ENCODE measurements around the gene IQCF6.
"Not testable (repeated sequence)": the region's sequence is repeated elsewhere in the genome, so short reads cannot be mapped to it uniquely, and the experiment has no call there.

IQCF6 gene

GRCh38 chr3:51779137-51779536 lies at the start of gene IQCF6:
IQCF6 (minus strand) TSS chr3:51779237; CDS start chr3:51779224, 13 bp downstream.
- no peak for DNase-seq (ENCODE audit: low read depth)

- no peak for DNase-seq (ENCODE audit: low read depth)
Observed at GRCh38 chr3:51828297-51828696, 49.3 kb upstream of the IQCF6 start.

- DNase-seq (ENCODE audit: low read depth), result no peak
Observed at GRCh38 chr3:51819709-51820406, 40.8 kb upstream of the IQCF6 start.

- DNase-seq (ENCODE audit: low read depth), result no peak
Observed at GRCh38 chr3:51819151-51819550, 40.1 kb upstream of the IQCF6 start.

DNA sequence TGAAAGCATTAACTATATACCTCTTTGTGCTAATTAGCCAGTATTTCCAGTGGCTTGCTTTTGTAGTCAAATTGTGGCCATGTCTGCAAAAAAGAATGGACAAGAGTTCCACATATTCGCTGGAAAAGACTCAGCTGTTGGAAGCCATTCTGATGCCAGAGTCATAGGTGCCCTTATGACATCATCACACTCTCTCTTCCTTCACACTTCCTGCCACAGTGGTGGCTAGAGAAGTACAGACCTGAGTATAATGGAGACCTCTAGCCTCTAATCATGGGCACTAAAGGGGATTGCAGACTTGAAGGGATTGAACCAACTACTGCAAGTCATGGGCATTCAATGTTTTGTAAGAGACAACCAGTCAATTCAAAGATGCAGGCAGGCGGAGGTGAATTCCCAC lies 38.3 kb upstream of the IQCF6 start:
- no peak for DNase-seq (ENCODE audit: low read depth)

- DNase-seq (ENCODE audit: low read depth), result no peak
Observed at GRCh38 chr3:51816723-51817122, 37.7 kb upstream of the IQCF6 start.

GRCh38 chr3:51815614-51816013 lies 36.6 kb upstream of the IQCF6 start:
- DNase-seq (ENCODE audit: low read depth), result no peak

DNA sequence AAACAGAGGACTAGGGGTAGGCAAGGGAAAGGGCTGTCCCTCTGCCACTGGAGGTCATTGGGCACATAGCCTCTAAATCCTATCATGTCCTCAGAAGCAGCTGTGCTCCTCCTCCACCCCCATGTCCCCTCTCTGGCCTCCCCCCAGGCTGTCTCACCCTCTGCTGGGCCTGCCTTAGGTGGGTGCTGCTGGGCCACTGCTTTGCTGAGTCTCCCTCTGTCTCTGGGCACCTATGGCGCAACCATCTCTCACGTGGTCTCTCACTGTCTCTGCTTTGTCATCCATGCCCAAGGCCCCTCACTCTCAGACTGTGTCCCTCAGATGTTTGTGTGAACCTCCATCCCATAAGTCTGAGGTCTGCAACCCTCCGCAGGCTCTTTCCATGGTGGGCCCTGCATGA lies 35.0 kb upstream of the IQCF6 start:
- no peak for DNase-seq (ENCODE audit: low read depth)

- no peak for DNase-seq (ENCODE audit: low read depth)
Observed at GRCh38 chr3:51813539-51813938, 34.5 kb upstream of the IQCF6 start.

GRCh38 chr3:51808934-51809333 lies 29.9 kb upstream of the IQCF6 start:
- no peak for DNase-seq (ENCODE audit: low read depth)

DNA sequence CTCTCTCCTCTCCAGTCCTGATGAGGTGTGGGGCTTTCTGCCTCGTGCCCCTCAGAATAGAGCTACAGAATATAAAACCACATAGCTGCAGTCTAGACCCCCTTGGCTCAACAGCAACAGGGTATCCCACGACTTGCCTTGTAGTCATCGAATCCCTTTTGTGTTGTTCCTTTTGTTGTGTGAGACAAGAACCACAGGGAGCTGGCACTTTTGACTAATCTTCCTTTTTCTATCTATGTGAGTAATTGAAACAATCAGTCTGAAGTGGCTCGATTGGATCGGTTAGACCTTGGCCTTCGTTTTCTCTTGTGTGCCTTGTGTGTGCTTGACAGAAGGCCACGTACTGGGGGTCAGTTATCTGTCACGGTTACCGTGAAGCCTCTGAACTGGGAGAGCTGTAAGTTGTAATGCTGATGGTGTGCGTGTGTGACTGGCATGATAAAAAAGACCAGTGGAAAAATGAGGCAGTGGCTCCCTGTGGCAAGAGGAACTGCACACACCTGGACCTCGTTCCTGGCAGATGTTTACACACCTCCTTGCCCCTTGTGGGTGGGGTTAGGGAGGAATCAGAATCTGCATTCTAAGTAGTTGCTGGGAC lies 23.2 kb upstream of the IQCF6 start:
- no peak for DNase-seq (ENCODE audit: low read depth)

- DNase-seq (ENCODE audit: low read depth), result no peak
Observed at GRCh38 chr3:51800750-51801125, 21.7 kb upstream of the IQCF6 start.

GRCh38 chr3:51799879-51800749 lies 21.1 kb upstream of the IQCF6 start:
- no peak for DNase-seq (ENCODE audit: low read depth)

GRCh38 chr3:51798411-51798963 lies 19.4 kb upstream of the IQCF6 start:
- no peak for DNase-seq (ENCODE audit: low read depth)

- no peak for DNase-seq (ENCODE audit: low read depth)
Observed at GRCh38 chr3:51796854-51797253, 17.8 kb upstream of the IQCF6 start.

DNA sequence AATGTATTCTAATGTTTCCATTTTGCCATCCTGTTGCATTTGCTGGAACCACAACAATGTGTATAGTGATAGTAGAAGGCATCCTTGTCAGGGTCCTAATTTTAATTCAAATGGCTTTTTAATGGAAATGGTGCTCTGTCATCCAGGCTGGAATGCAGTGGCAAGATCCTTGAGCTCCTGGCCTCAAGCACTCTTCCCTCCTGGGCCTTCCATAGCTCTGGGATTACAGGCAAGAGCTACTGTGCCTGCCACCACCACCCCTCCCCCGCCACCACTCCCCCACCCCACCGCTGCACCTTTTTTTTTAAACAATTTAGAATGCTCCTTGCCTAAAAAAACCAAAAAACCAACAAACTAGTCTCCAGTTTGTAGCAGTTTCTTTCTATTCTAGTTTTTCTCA lies 15.2 kb upstream of the IQCF6 start:
- no peak for DNase-seq (ENCODE audit: low read depth)

GRCh38 chr3:51792206-51792605 lies 13.2 kb upstream of the IQCF6 start:
- DNase-seq (ENCODE audit: low read depth), result no peak

- DNase-seq (ENCODE audit: low read depth), result no peak
Observed at GRCh38 chr3:51789437-51789836, 10.4 kb upstream of the IQCF6 start.

- not testable (repeated sequence) for DNase-seq (ENCODE audit: low read depth)
Observed at GRCh38 chr3:51787576-51787975, 8.5 kb upstream of the IQCF6 start.

- no peak for DNase-seq (ENCODE audit: low read depth)
Observed at GRCh38 chr3:51786267-51786666, 7.2 kb upstream of the IQCF6 start.

GRCh38 chr3:51778554-51778953 lies 483 bp downstream of the IQCF6 start:
- no peak for DNase-seq (ENCODE audit: low read depth)

- DNase-seq (ENCODE audit: low read depth), result no peak
Observed at GRCh38 chr3:51777985-51778384, 1.1 kb downstream of the IQCF6 start.

DNA sequence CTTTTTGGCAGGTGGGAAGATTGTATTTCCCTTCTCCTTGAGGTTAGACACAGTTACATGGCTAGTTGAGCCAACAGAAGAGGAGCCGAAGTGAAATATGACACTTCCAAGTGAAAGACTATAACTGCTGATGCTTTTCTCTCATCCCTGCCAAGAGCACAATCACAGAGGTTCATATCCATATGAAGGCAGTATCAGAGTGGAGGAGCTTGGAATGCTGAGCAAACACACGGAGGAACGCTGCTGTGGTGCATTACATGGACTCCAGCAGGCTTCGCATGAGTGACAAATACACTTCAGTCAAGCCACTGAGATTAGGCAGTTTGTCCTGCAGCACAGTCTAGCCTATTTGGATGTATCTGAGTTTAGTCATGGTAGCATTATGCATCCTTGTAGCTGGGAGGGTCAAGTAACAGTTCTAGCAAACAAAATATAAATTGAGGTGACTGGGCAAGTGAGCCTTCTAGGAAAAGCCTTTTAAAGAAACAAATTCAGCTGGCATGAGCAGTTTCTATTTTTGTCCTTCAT lies 5.4 kb downstream of the IQCF6 start:
- no peak for DNase-seq (ENCODE audit: low read depth)
